Loucy (cell line): ENCODE measurements around the gene LTB4R.

Experiments
- H2AFZ ChIP-seq: fragments of 200-600 bp; sonication (generic); 2 replicates; pipeline ENCODE4 v1.6.0; 2016; ENCODE audit warnings: antibody characterized with exemption, mild to moderate bottlenecking, low read length, moderate library complexity
- H3F3A ChIP-seq: fragments of 200-600 bp; 2 replicates; pipeline ENCODE4 v1.6.0; 2016; ENCODE audit warnings: antibody characterized with exemption, low read depth, mild to moderate bottlenecking
- H3K27me3 ChIP-seq: fragments of 200-600 bp; sonication (generic); 2 replicates; pipeline ENCODE4 v1.6.1; 2014; ENCODE audit warnings: low read length, mild to moderate bottlenecking; ENCODE audit not compliant: insufficient read depth, poor library complexity, severe bottlenecking
- H3K36me3 ChIP-seq: fragments of 200-600 bp; sonication (generic); 2 replicates; pipeline ENCODE4 v1.6.1; 2016; ENCODE audit warnings: low read length; ENCODE audit not compliant: insufficient read depth
- H3K4me1 ChIP-seq: fragments of 200-600 bp; sonication (generic); 2 replicates; pipeline ENCODE4 v1.5.1; 2014; ENCODE audit warnings: low read length, mild to moderate bottlenecking; ENCODE audit not compliant: insufficient read depth, poor library complexity, severe bottlenecking
- H3K4me2 ChIP-seq: fragments of 200-600 bp; sonication (generic); 2 replicates; pipeline ENCODE4 v1.6.0; 2014; ENCODE audit warnings: antibody characterized with exemption, low read length, low read depth, mild to moderate bottlenecking; ENCODE audit not compliant: poor library complexity, severe bottlenecking
- H3K4me3 ChIP-seq: fragments of 200-600 bp; sonication (generic); 2 replicates; pipeline ENCODE4 v1.5.1; 2014; ENCODE audit warnings: low read length, mild to moderate bottlenecking, mixed read lengths; ENCODE audit not compliant: poor library complexity, severe bottlenecking
- H3K79me2 ChIP-seq: fragments of 200-600 bp; sonication (generic); 2 replicates; pipeline ENCODE4 v1.6.1; 2014; ENCODE audit warnings: low read length; ENCODE audit not compliant: insufficient read depth
- H3K9ac ChIP-seq: fragments of 200-600 bp; sonication (generic); 2 replicates; pipeline ENCODE4 v1.6.0; 2014; ENCODE audit warnings: mild to moderate bottlenecking, low read depth, low read length, moderate library complexity; ENCODE audit not compliant: poor library complexity, severe bottlenecking
- H3K9me2 ChIP-seq: fragments of 200-600 bp; sonication (generic); replicated peaks from 2 replicates; pipeline ENCODE4 v1.6.1; 2016; ENCODE audit warnings: low read depth, low read length, mixed read lengths
- H3K9me3 ChIP-seq: fragments of 200-600 bp; sonication (generic); 2 replicates; pipeline ENCODE4 v1.6.1; 2014; ENCODE audit warnings: mild to moderate bottlenecking, antibody characterized with exemption, low read length, low read depth; ENCODE audit not compliant: insufficient read depth
- H4K20me1 ChIP-seq: fragments of 200-600 bp; sonication (generic); 2 replicates; pipeline ENCODE4 v1.6.0; 2014; ENCODE audit warnings: antibody characterized with exemption, low read length, mild to moderate bottlenecking; ENCODE audit not compliant: insufficient read depth, poor library complexity, severe bottlenecking
- CTCF ChIP-seq: fragments of 200-600 bp; sonication (generic); conservative IDR thresholded peaks from 2 replicates; pipeline ENCODE4 v1.5.1; 2014; ENCODE audit warnings: mild to moderate bottlenecking, antibody characterized with exemption, low read length
- EZH2phosphoT487 ChIP-seq: fragments of 200-600 bp; IDR thresholded peaks from 2 replicates; pipeline ENCODE4 v1.6.1; 2018; ENCODE audit warnings: antibody characterized with exemption, mild to moderate bottlenecking, moderate library complexity, borderline replicate concordance

Gene LTB4R

GRCh38 chr14:24310646-24311604 lies at the start of gene LTB4R:
TSS of gene LTB4R (plus strand) at chr14:24311502. CDS start at chr14:24315652, 4,150 bp downstream.
- H3K4me1 ChIP-seq, result peaks cover 24% of the 10 kb centered on the region
- H3K4me3 ChIP-seq, result no peak within 1 kb of the TSS
- no peaks in the 10 kb centered on the region for H3K9me3 ChIP-seq
- peak within 1 kb of the TSS; percentile 54 for H3K9ac ChIP-seq
- TF ChIP-seq CTCF (no peak), EZH2phosphoT487 (no peak)
- H3K9me2 ChIP-seq, result no peaks in the 10 kb centered on the region
- no peaks in the 10 kb centered on the region for H3K27me3 ChIP-seq
- no peak within 1 kb of the TSS for H2AFZ ChIP-seq
- no peak within 1 kb of the TSS for H3K4me2 ChIP-seq
- H3K36me3 ChIP-seq, result peaks cover 9% of the 10 kb centered on the region; the same call in 1 of the 2 replicates
- no peaks in the 10 kb centered on the region for H4K20me1 ChIP-seq
- no peaks in the 10 kb centered on the region for H3K79me2 ChIP-seq
- no peaks in the 10 kb centered on the region for H3F3A ChIP-seq

GRCh38 chr14:24261969-24262327 lies 49.4 kb upstream of the LTB4R start:
- Histone ChIP-seq H4K20me1 (no peaks in the 10 kb centered on the region), H3K9me2 (no peaks in the 10 kb centered on the region)
- TF ChIP-seq EZH2phosphoT487 (no peak), CTCF (no peak)

GRCh38 chr14:24262821-24263733 lies 48.2 kb upstream of the LTB4R start, which contains the start of gene TGM1:
TSS of gene TGM1 (minus strand) at chr14:24263177. CDS start at chr14:24262352, 825 bp downstream.
- Histone ChIP-seq H3K27me3 (no peaks in the 10 kb centered on the region), H3K4me2 (no peak within 1 kb of the TSS), H3K36me3 (no peaks in the 10 kb centered on the region), H3K4me3 (no peak within 1 kb of the TSS), H3K79me2 (no peaks in the 10 kb centered on the region), H3F3A (no peaks in the 10 kb centered on the region), H3K9ac (no peak within 1 kb of the TSS), H3K9me2 (no peaks in the 10 kb centered on the region), H4K20me1 (no peaks in the 10 kb centered on the region), H2AFZ (no peak within 1 kb of the TSS), H3K4me1 (no peaks in the 10 kb centered on the region), H3K9me3 (no peaks in the 10 kb centered on the region)
- TF ChIP-seq CTCF, result no peak
- TF ChIP-seq EZH2phosphoT487, result no peak

More at GRCh38 chr14:24261969-24262327, 49.4 kb upstream of the LTB4R start:
- no peak overlapping the region for H3K4me2 ChIP-seq
- H3K9me3 ChIP-seq, result no peaks in the 10 kb centered on the region
- H3K4me3 ChIP-seq, result no peak overlapping the region
- no peaks in the 10 kb centered on the region for H3K79me2 ChIP-seq
- H2AFZ ChIP-seq, result no peak overlapping the region
- no peaks in the 10 kb centered on the region for H3F3A ChIP-seq
- no peaks in the 10 kb centered on the region for H3K27me3 ChIP-seq
- H3K36me3 ChIP-seq, result no peaks in the 10 kb centered on the region
- no peak overlapping the region for H3K9ac ChIP-seq
- H3K4me1 ChIP-seq, result no peaks in the 10 kb centered on the region
